Dermis lymphatic vessel endothelial cell (primary cell): ENCODE measurements around the gene CCNI. TPM values are rescaled to one million over a fixed set of nuclear protein-coding genes. Genes with fewer than 3 reads are reported as not detected.

Experiments
- total RNA-seq: library from RNA; depleted of rRNA; stranded (reverse); fragments of >200 nt; gene quantifications from 2 replicates; pipeline ENCODE4 v1.2.1, GENCODE V29; 2014

CCNI gene
- total RNA-seq: 79.5 and 101 TPM in 2 replicates

GRCh38 chr4:77075869-77076799 is at the start of gene CCNI:
Gene CCNI (minus strand): TSS chr4:77075989. CDS start chr4:77066362, 9,627 bp downstream.

Other genes with a start within 250 kb of the CCNI start
- gene SOWAHB, start 177.8 kb downstream of the CCNI start, total RNA-seq: not detected in 2 replicates
- 149 and 160 TPM in 2 replicates for gene SEPTIN11, start 126.2 kb downstream of the CCNI start, total RNA-seq
- 30.2 and 33.1 TPM in 2 replicates for gene CCNG2, start 81.2 kb upstream of the CCNI start, total RNA-seq